Lung (tissue), 12 donors: ENCODE results near the gene KMT2C. TPM values are rescaled to one million over a fixed set of nuclear protein-coding genes. Genes with fewer than 3 reads are reported as not detected.

Experiments used
- ATAC-seq: fragments of 200-7000 bp; cut with Tn5 transposase; one replicate; pipeline ENCODE4 v1.9.1; 2020; ENCODE audit warnings: moderate number of reproducible peaks; ENCODE audit not compliant: insufficient read depth, low FRiP score
- DNase-seq, 3 donors: peaks; one replicate each; pipeline ENCODE4 v3.0.0-alpha.2; 2013 to 2017
- H3K27ac ChIP-seq, 2 donors: one replicate each; pipeline ENCODE4 v1.5.1; 2013; ENCODE audit warnings: mild to moderate bottlenecking in 2 of 2, moderate library complexity in 2 of 2, control low read depth in 1 of 2, inconsistent platforms in 1 of 2, low read depth in 1 of 2, low read length in 1 of 2
- H3K27me3 ChIP-seq, 3 donors: one replicate each; pipeline ENCODE4 v1.5.1; 2013; ENCODE audit warnings: low read length in 2 of 3; ENCODE audit not compliant: control insufficient read depth in 3 of 3, insufficient read depth in 3 of 3
- H3K36me3 ChIP-seq, 4 donors: one replicate each; pipeline ENCODE4 v1.5.1; 2013; ENCODE audit warnings: low read length in 4 of 4, mild to moderate bottlenecking in 1 of 4, moderate library complexity in 1 of 4; ENCODE audit not compliant: control insufficient read depth in 4 of 4, insufficient read depth in 4 of 4
- H3K4me1 ChIP-seq, 5 donors: one replicate each; pipeline ENCODE4 v1.5.1; 2013; ENCODE audit warnings: low read length in 5 of 5, mild to moderate bottlenecking in 2 of 5, moderate library complexity in 1 of 5; ENCODE audit not compliant: control insufficient read depth in 5 of 5, insufficient read depth in 5 of 5
- H3K4me3 ChIP-seq: one replicate; pipeline ENCODE4 v1.5.1; 2013; ENCODE audit warnings: mild to moderate bottlenecking, control low read depth, moderate library complexity
- H3K9ac ChIP-seq, 2 donors: one replicate each; pipeline ENCODE4 v1.5.1; 2013; ENCODE audit warnings: low read length in 2 of 2, control low read depth in 1 of 2; ENCODE audit not compliant: insufficient read depth in 1 of 2
- H3K9me3 ChIP-seq, 4 donors: one replicate each; pipeline ENCODE4 v1.5.1; 2013; ENCODE audit warnings: low read length in 3 of 4, mild to moderate bottlenecking in 1 of 4, moderate library complexity in 1 of 4; ENCODE audit not compliant: control insufficient read depth in 4 of 4, insufficient read depth in 3 of 4
- CTCF ChIP-seq: IDR thresholded peaks from 2 replicates; pipeline ENCODE4 v1.5.1; 2012; ENCODE audit warnings: mild to moderate bottlenecking; ENCODE audit errors: control extremely low read depth, extremely low read depth
- WGBS, 2 donors: extraction: QIAGEN DNeasy Blood & Tissue Kit; methylation state at CpG; one replicate each; pipeline ENCODE4 v1.1.7; 2013; 5-methylcytosine and 5-hydroxymethylcytosine counted together
- polyA plus RNA-seq, 2 donors: library from polyadenylated mRNA; stranded (reverse); fragments of 200-250 nt; gene quantifications; one replicate each; pipeline ENCODE4 v1.2.1, GENCODE V29; 2013
- total RNA-seq, 2 donors: library from RNA; depleted of rRNA in 1 of 2; stranded (reverse); fragments of >200 nt in 1 of 2; gene quantifications; one replicate each; pipeline ENCODE4 v1.2.1, GENCODE V29; 2014 to 2021
- donor health status: control.
- donor health status: control.
- donor health status: Bipolar disorder and iron deficiency.
- donor health status: healthy.
- donor health status: DM: yes; HTN: yes; CAD: no.

KMT2C gene
- total and polyA plus RNA-seq, 4 donors = 10.2 to 115 (median 52.3) TPM

- no peak for DNase-seq
- Histone ChIP-seq H3K27ac (no peak overlapping the region), H3K27me3 (no peaks in the 10 kb centered on the region), H3K4me1 (peaks cover 0 to 2% (median 0%) of the 10 kb centered on the region in 5 donors), H3K4me3 (no peak overlapping the region), H3K36me3 (peaks cover 0 to 1% (median 0%) of the 10 kb centered on the region in 4 donors), H3K9ac (no peak overlapping the region), H3K9me3 (no peaks in the 10 kb centered on the region)
- ATAC-seq = no peak
- no peak for TF ChIP-seq CTCF
- 97% methylated on average over 1 of the region's 1 CpG for WGBS, 2 donors
Measured at GRCh38 chr7:152095771-152096170, 340.0 kb downstream of the KMT2C start.

- Histone ChIP-seq H3K4me3 (no peak overlapping the region), H3K4me1 (peaks cover 0 to 1% (median 0%) of the 10 kb centered on the region in 5 donors), H3K9me3 (peaks cover 0 to 3% (median 1%) of the 10 kb centered on the region in 4 donors), H3K27ac (no peak overlapping the region), H3K27me3 (no peaks in the 10 kb centered on the region), H3K9ac (no peak overlapping the region), H3K36me3 (peaks cover 0 to 3% (median under 1%) of the 10 kb centered on the region in 4 donors)
- 84 to 95% methylated on average over 4 of the region's 4 CpGs for WGBS, 2 donors
- ATAC-seq = no peak
- no peak for TF ChIP-seq CTCF
- no peak for DNase-seq
Measured at GRCh38 chr7:152093717-152094116, 342.1 kb downstream of the KMT2C start.

- peaks cover 0 to 1% (median 0%) of the 10 kb centered on the region in 5 donors for H3K4me1 ChIP-seq
- DNase-seq = no peak
- H3K4me3 ChIP-seq = no peak overlapping the region
- no peak for ATAC-seq
- peaks cover 0 to 3% (median 0%) of the 10 kb centered on the region in 4 donors for H3K36me3 ChIP-seq
- no peak overlapping the region for H3K27ac ChIP-seq
- no peak overlapping the region for H3K9ac ChIP-seq
- no peaks in the 10 kb centered on the region for H3K27me3 ChIP-seq
- peaks cover 0 to 6% (median 1%) of the 10 kb centered on the region in 4 donors for H3K9me3 ChIP-seq
- WGBS, 2 donors = 91 to 92% methylated on average over 6 of the region's 6 CpGs
- no peak for TF ChIP-seq CTCF
Measured at GRCh38 chr7:152090747-152091146, 345.1 kb downstream of the KMT2C start.

GRCh38 chr7:152089183-152089582 lies 346.6 kb downstream of the KMT2C start:
- Histone ChIP-seq H3K4me3 (no peak overlapping the region), H3K36me3 (peaks cover 0 to 5% (median 0%) of the 10 kb centered on the region in 4 donors), H3K4me1 (peaks cover 0 to 1% (median 0%) of the 10 kb centered on the region in 5 donors), H3K9ac (no peak overlapping the region), H3K27ac (no peak overlapping the region), H3K27me3 (no peaks in the 10 kb centered on the region), H3K9me3 (peaks cover 0 to 6% (median 1%) of the 10 kb centered on the region in 4 donors)
- no peak for DNase-seq
- no peak for TF ChIP-seq CTCF
- 98 to 99% methylated on average over 7 of the region's 7 CpGs for WGBS, 2 donors
- ATAC-seq = no peak
